ENCODE data around the gene CELF5.
"Not testable (repeated sequence)": the region's sequence is repeated elsewhere in the genome, so short reads cannot be mapped to it uniquely, and the experiment has no call there.

CELF5 gene

GRCh38 chr19:3292958-3293529 is 68.6 kb downstream of the CELF5 start:
- DNase-seq (ENCODE audit: low spot score): no peak

GRCh38 chr19:3293560-3293959 is 69.1 kb downstream of the CELF5 start:
- no peak for DNase-seq (ENCODE audit: low spot score)

GRCh38 chr19:3294080-3294850 is 69.8 kb downstream of the CELF5 start:
- no peak for DNase-seq (ENCODE audit: low spot score)

- no peak for DNase-seq (ENCODE audit: low spot score)
Observed at GRCh38 chr19:3295581-3295980, 71.1 kb downstream of the CELF5 start.

- DNase-seq (ENCODE audit: low spot score): no peak
Observed at GRCh38 chr19:3296034-3296433, 71.6 kb downstream of the CELF5 start.

- DNase-seq (ENCODE audit: low spot score): no peak
Observed at GRCh38 chr19:3296446-3296845, 72.0 kb downstream of the CELF5 start.

- DNase-seq (ENCODE audit: low spot score): no peak
Observed at GRCh38 chr19:3298853-3299449, 74.5 kb downstream of the CELF5 start.

- not testable (repeated sequence) for DNase-seq (ENCODE audit: low spot score)
Observed at GRCh38 chr19:3300566-3300965, 76.1 kb downstream of the CELF5 start.

GRCh38 chr19:3302755-3303154 is 78.3 kb downstream of the CELF5 start:
- DNase-seq (ENCODE audit: low spot score): no peak

GRCh38 chr19:3304871-3305423 is 80.5 kb downstream of the CELF5 start:
- peak; percentile 80 for DNase-seq (ENCODE audit: low spot score)

- DNase-seq (ENCODE audit: low spot score): no peak
Observed at GRCh38 chr19:3309724-3310123, 85.3 kb downstream of the CELF5 start.

- DNase-seq (ENCODE audit: low spot score): no peak
Observed at GRCh38 chr19:3310280-3310679, 85.8 kb downstream of the CELF5 start.

GRCh38 chr19:3310711-3311110 is 86.2 kb downstream of the CELF5 start:
- no peak for DNase-seq (ENCODE audit: low spot score)

GRCh38 chr19:3313199-3313575 is 88.7 kb downstream of the CELF5 start:
- peak; percentile 17 for DNase-seq (ENCODE audit: low spot score)

GRCh38 chr19:3314962-3315675 is 90.7 kb downstream of the CELF5 start:
- DNase-seq (ENCODE audit: low spot score): no peak

- DNase-seq (ENCODE audit: low spot score): no peak
Observed at GRCh38 chr19:3315676-3315973, 91.2 kb downstream of the CELF5 start.

- DNase-seq (ENCODE audit: low spot score): no peak
Observed at GRCh38 chr19:3316132-3316648, 91.7 kb downstream of the CELF5 start.

GRCh38 chr19:3316659-3317207 is 92.3 kb downstream of the CELF5 start:
- no peak for DNase-seq (ENCODE audit: low spot score)

GRCh38 chr19:3319643-3320353 is 95.3 kb downstream of the CELF5 start:
- DNase-seq (ENCODE audit: low spot score): no peak

GRCh38 chr19:3320354-3320670 is 95.9 kb downstream of the CELF5 start:
- no peak for DNase-seq (ENCODE audit: low spot score)

- DNase-seq (ENCODE audit: low spot score): no peak
Observed at GRCh38 chr19:3320853-3321252, 96.4 kb downstream of the CELF5 start.

- no peak for DNase-seq (ENCODE audit: low spot score)
Observed at GRCh38 chr19:3321696-3322095, 97.2 kb downstream of the CELF5 start.

Measured in AG08396 (cell line).